ENCODE data around the gene TTC21A. TPM values are rescaled to one million over a fixed set of nuclear protein-coding genes. Genes with fewer than 3 reads are reported as not detected.
A peak's percentile ranks its signal among the peaks of the same experiment; 100 is the strongest.

Gene TTC21A
- total RNA-seq, 1 donor from 2014 or later: 41.7 TPM

GRCh38 chr3:39130026-39130425 lies 22.5 kb downstream of the TTC21A start:
- TF ChIP-seq CTCF (IDR thresholded peaks at IDR 0.05; ENCODE audit: unreplicated experiment): no peak
- no peak overlapping the region for H3K27ac Mint-ChIP-seq (ENCODE audit: unreplicated experiment)
- H3K4me1 Mint-ChIP-seq (ENCODE audit: unreplicated experiment): peaks cover 32% of the 10 kb centered on the region
- H3K36me3 Mint-ChIP-seq (ENCODE audit: low read depth, unreplicated experiment): peaks cover 42% of the 10 kb centered on the region
- no peaks in the 10 kb centered on the region for H3K9me3 Mint-ChIP-seq (ENCODE audit: unreplicated experiment)
- no peak overlapping the region for H3K4me3 Mint-ChIP-seq (ENCODE audit: unreplicated experiment)
- peaks cover 15% of the 10 kb centered on the region for H3K27me3 Mint-ChIP-seq (ENCODE audit: unreplicated experiment)
- no peak for DNase-seq (ENCODE audit: low spot score)

- no peak overlapping the region for H3K27ac Mint-ChIP-seq (ENCODE audit: unreplicated experiment)
- peaks cover 19% of the 10 kb centered on the region for H3K27me3 Mint-ChIP-seq (ENCODE audit: unreplicated experiment)
- H3K4me3 Mint-ChIP-seq (ENCODE audit: unreplicated experiment): no peak overlapping the region
- no peak for DNase-seq (ENCODE audit: low spot score)
- H3K36me3 Mint-ChIP-seq (ENCODE audit: low read depth, unreplicated experiment): peaks cover 49% of the 10 kb centered on the region
- H3K9me3 Mint-ChIP-seq (ENCODE audit: unreplicated experiment): no peaks in the 10 kb centered on the region
- no peak for TF ChIP-seq CTCF (IDR thresholded peaks at IDR 0.05; ENCODE audit: unreplicated experiment)
- H3K4me1 Mint-ChIP-seq (ENCODE audit: unreplicated experiment): peaks cover 39% of the 10 kb centered on the region
Measured at GRCh38 chr3:39130693-39131265, 23.3 kb downstream of the TTC21A start.

GRCh38 chr3:39132096-39133092 lies 24.9 kb downstream of the TTC21A start:
- no peak for DNase-seq (ENCODE audit: low spot score)
- Mint-ChIP-seq H3K9me3 (ENCODE audit: unreplicated experiment) (no peaks in the 10 kb centered on the region), H3K27ac (ENCODE audit: unreplicated experiment) (no peak overlapping the region), H3K4me1 (ENCODE audit: unreplicated experiment) (peaks cover 43% of the 10 kb centered on the region), H3K4me3 (ENCODE audit: unreplicated experiment) (peak overlapping the region; percentile 47), H3K36me3 (ENCODE audit: low read depth, unreplicated experiment) (peaks cover 47% of the 10 kb centered on the region), H3K27me3 (ENCODE audit: unreplicated experiment) (peaks cover 15% of the 10 kb centered on the region)
- no peak for TF ChIP-seq CTCF (IDR thresholded peaks at IDR 0.05; ENCODE audit: unreplicated experiment)

GRCh38 chr3:39133093-39133490 lies 25.6 kb downstream of the TTC21A start:
- H3K4me3 Mint-ChIP-seq (ENCODE audit: unreplicated experiment): peak overlapping the region; percentile 48
- peaks cover 16% of the 10 kb centered on the region for H3K27me3 Mint-ChIP-seq (ENCODE audit: unreplicated experiment)
- TF ChIP-seq CTCF (IDR thresholded peaks at IDR 0.05; ENCODE audit: unreplicated experiment): no peak
- peaks cover 52% of the 10 kb centered on the region for H3K36me3 Mint-ChIP-seq (ENCODE audit: low read depth, unreplicated experiment)
- no peak for DNase-seq (ENCODE audit: low spot score)
- no peaks in the 10 kb centered on the region for H3K9me3 Mint-ChIP-seq (ENCODE audit: unreplicated experiment)
- H3K4me1 Mint-ChIP-seq (ENCODE audit: unreplicated experiment): peaks cover 43% of the 10 kb centered on the region
- peak overlapping the region; percentile 57 for H3K27ac Mint-ChIP-seq (ENCODE audit: unreplicated experiment)

- Mint-ChIP-seq H3K4me1 (ENCODE audit: unreplicated experiment) (peaks cover 45% of the 10 kb centered on the region), H3K4me3 (ENCODE audit: unreplicated experiment) (peak overlapping the region; percentile 81), H3K9me3 (ENCODE audit: unreplicated experiment) (no peaks in the 10 kb centered on the region), H3K36me3 (ENCODE audit: low read depth, unreplicated experiment) (peaks cover 52% of the 10 kb centered on the region), H3K27ac (ENCODE audit: unreplicated experiment) (no peak overlapping the region), H3K27me3 (ENCODE audit: unreplicated experiment) (peaks cover 17% of the 10 kb centered on the region)
- TF ChIP-seq CTCF (IDR thresholded peaks at IDR 0.05; ENCODE audit: unreplicated experiment): no peak
- no peak for DNase-seq (ENCODE audit: low spot score)
Measured at GRCh38 chr3:39133822-39134221, 26.3 kb downstream of the TTC21A start.
